Mesenchymal stem cell (in vitro differentiated cells and primary cell): ENCODE results near the gene SP8.

Experiments used
- DNase-seq: peaks from one replicate; pipeline ENCODE4 v3.0.0-alpha.2; 2013
- H2AFZ ChIP-seq: one replicate; pipeline ENCODE4 v1.6.1; 2013; ENCODE audit warnings: low read depth, mild to moderate bottlenecking, control low read depth, inconsistent platforms, low read length, moderate library complexity
- H2AK5ac ChIP-seq: 2 replicates; pipeline ENCODE4 v1.6.1; 2013; ENCODE audit warnings: low read length, moderate library complexity, mild to moderate bottlenecking, inconsistent platforms; ENCODE audit not compliant: severe bottlenecking
- H2BK120ac ChIP-seq: one replicate; pipeline ENCODE4 v1.6.1; 2013; ENCODE audit warnings: low read depth, mild to moderate bottlenecking, inconsistent platforms, low read length, moderate library complexity
- H2BK12ac ChIP-seq, 2 experiments: one replicate each; pipeline ENCODE4 v1.6.1; 2013; ENCODE audit warnings: inconsistent platforms in 2 of 2, low read length in 2 of 2, mild to moderate bottlenecking in 2 of 2, moderate library complexity in 2 of 2, control low read depth in 1 of 2
- H2BK15ac ChIP-seq: one replicate; pipeline ENCODE4 v1.6.1; 2013; ENCODE audit warnings: mild to moderate bottlenecking, low read depth, inconsistent platforms; ENCODE audit not compliant: poor library complexity, severe bottlenecking
- H2BK5ac ChIP-seq: 2 replicates; pipeline ENCODE4 v1.6.1; 2013; ENCODE audit warnings: low read depth, mild to moderate bottlenecking, low read length, control low read depth, inconsistent platforms; ENCODE audit not compliant: poor library complexity, severe bottlenecking
- H3K14ac ChIP-seq, 2 experiments: one replicate each; pipeline ENCODE4 v1.6.1; 2013; ENCODE audit warnings: inconsistent platforms in 2 of 2, low read length in 2 of 2, control low read depth in 1 of 2, mild to moderate bottlenecking in 1 of 2, moderate library complexity in 1 of 2
- H3K18ac ChIP-seq, 2 experiments: one replicate each; pipeline ENCODE4 v1.6.1; 2013; ENCODE audit warnings: inconsistent platforms in 2 of 2, low read length in 2 of 2, control low read depth in 1 of 2, low read depth in 1 of 2, mild to moderate bottlenecking in 1 of 2
- H3K23ac ChIP-seq, 2 experiments: one replicate each; pipeline ENCODE4 v1.6.1; 2013; ENCODE audit warnings: inconsistent platforms in 2 of 2, low read length in 2 of 2, mild to moderate bottlenecking in 2 of 2, moderate library complexity in 2 of 2, control low read depth in 1 of 2
- H3K27ac ChIP-seq: 2 replicates; pipeline ENCODE4 v1.5.1; 2013; ENCODE audit warnings: mild to moderate bottlenecking, moderate library complexity, low read length, control low read depth, inconsistent platforms; ENCODE audit not compliant: poor library complexity, severe bottlenecking
- H3K27me3 ChIP-seq, 2 experiments: 2 replicates each; pipeline versions ENCODE4 v1.6.1 to v1.7.0; 2013; ENCODE audit warnings: low read length in 2 of 2, mild to moderate bottlenecking in 2 of 2, moderate library complexity in 2 of 2, control low read depth in 1 of 2, inconsistent platforms in 1 of 2; ENCODE audit not compliant: control insufficient read depth in 1 of 2, insufficient read depth in 1 of 2
- H3K36me3 ChIP-seq, 2 experiments: 2 replicates each; pipeline versions ENCODE4 v1.6.1 to v1.7.0; 2013; ENCODE audit warnings: low read length in 2 of 2, control low read depth in 1 of 2, inconsistent platforms in 1 of 2, low read depth in 1 of 2, mild to moderate bottlenecking in 1 of 2; ENCODE audit not compliant: insufficient read depth in 2 of 2, control insufficient read depth in 1 of 2
- H3K4ac ChIP-seq, 2 experiments: one replicate each; pipeline ENCODE4 v1.6.1; 2013; ENCODE audit warnings: inconsistent platforms in 2 of 2, low read length in 2 of 2, mild to moderate bottlenecking in 2 of 2, moderate library complexity in 2 of 2, control low read depth in 1 of 2, low read depth in 1 of 2
- H3K4me1 ChIP-seq: 2 replicates; pipeline ENCODE4 v1.6.1; 2013; ENCODE audit warnings: low read depth, low read length, control low read depth; ENCODE audit not compliant: control insufficient read depth, insufficient read depth
- H3K4me2 ChIP-seq: 2 replicates; pipeline ENCODE4 v1.6.1; 2013; ENCODE audit warnings: low read length, mild to moderate bottlenecking, inconsistent platforms; ENCODE audit not compliant: poor library complexity, severe bottlenecking
- H3K4me3 ChIP-seq, 2 experiments: 2 replicates each; pipeline versions ENCODE4 v1.5.1 to v1.7.0; 2013; ENCODE audit warnings: low read length in 2 of 2, mild to moderate bottlenecking in 2 of 2, control low read depth in 1 of 2, low read depth in 1 of 2; ENCODE audit not compliant: insufficient read depth in 1 of 2
- H3K79me1 ChIP-seq: replicated peaks from 2 replicates; pipeline ENCODE4 v1.6.1; 2013; ENCODE audit warnings: mild to moderate bottlenecking, control low read depth, low read length, inconsistent platforms; ENCODE audit not compliant: poor library complexity, severe bottlenecking
- H3K9ac ChIP-seq: 2 replicates; pipeline ENCODE4 v1.7.0; 2013; ENCODE audit warnings: mild to moderate bottlenecking, low read length, moderate library complexity
- H3K9me3 ChIP-seq: 2 replicates; pipeline ENCODE4 v1.7.0; 2013; ENCODE audit warnings: mild to moderate bottlenecking, low read length; ENCODE audit not compliant: control insufficient read depth
- H4K8ac ChIP-seq: one replicate; pipeline ENCODE4 v1.6.1; 2013; ENCODE audit warnings: inconsistent platforms, mild to moderate bottlenecking, low read length, moderate library complexity
- H4K91ac ChIP-seq: one replicate; pipeline ENCODE4 v1.6.1; 2013; ENCODE audit warnings: mild to moderate bottlenecking, low read length, inconsistent platforms
- whole genome bisulfite sequencing: methylation state at CpG from one replicate; pipeline ENCODE4 v1.1.7; 2013; ENCODE audit warnings: mixed read lengths; 5-methylcytosine and 5-hydroxymethylcytosine counted together

The SP8 gene

GRCh38 chr7:20749906-20750305 lies 36.8 kb downstream of the SP8 start:
- no peak overlapping the region for H2BK15ac ChIP-seq
- 78% methylated on average over 1 of the region's 1 CpG for WGBS
- H4K8ac ChIP-seq, result no peak overlapping the region
- H2AK5ac ChIP-seq, result no peak overlapping the region
- DNase-seq, result no peak
- no peak overlapping the region for H3K4ac ChIP-seq
- no peaks in the 10 kb centered on the region for H3K27me3 ChIP-seq
- H3K79me1 ChIP-seq, result no peaks in the 10 kb centered on the region
- no peaks in the 10 kb centered on the region for H3K36me3 ChIP-seq
- no peaks in the 10 kb centered on the region for H3K9me3 ChIP-seq
- H3K14ac ChIP-seq, result no peak overlapping the region
- no peak overlapping the region for H3K18ac ChIP-seq
- no peak overlapping the region for H2AFZ ChIP-seq
- H3K27ac ChIP-seq, result no peak overlapping the region
- H3K23ac ChIP-seq, result no peak overlapping the region
- H3K4me1 ChIP-seq, result no peaks in the 10 kb centered on the region
- H2BK5ac ChIP-seq, result no peak overlapping the region
- no peak overlapping the region for H3K9ac ChIP-seq
- no peak overlapping the region for H2BK120ac ChIP-seq
- H4K91ac ChIP-seq, result no peak overlapping the region
- H3K4me2 ChIP-seq, result no peak overlapping the region
- no peak overlapping the region for H2BK12ac ChIP-seq
- no peak overlapping the region for H3K4me3 ChIP-seq

GRCh38 chr7:20748853-20749252 lies 37.8 kb downstream of the SP8 start:
- H4K8ac ChIP-seq, result no peak overlapping the region
- H4K91ac ChIP-seq, result no peak overlapping the region
- no peak overlapping the region for H3K4ac ChIP-seq
- H3K79me1 ChIP-seq, result no peaks in the 10 kb centered on the region
- no peaks in the 10 kb centered on the region for H3K36me3 ChIP-seq
- H3K27me3 ChIP-seq, result no peaks in the 10 kb centered on the region
- no peak for DNase-seq
- H2AK5ac ChIP-seq, result no peak overlapping the region
- whole genome bisulfite sequencing, result no CpG with 5 or more reads among the region's 1 CpG
- no peak overlapping the region for H2BK15ac ChIP-seq
- H3K18ac ChIP-seq, result no peak overlapping the region
- no peak overlapping the region for H3K9ac ChIP-seq
- no peak overlapping the region for H3K27ac ChIP-seq
- H3K9me3 ChIP-seq, result no peaks in the 10 kb centered on the region
- no peak overlapping the region for H3K4me3 ChIP-seq
- H2BK5ac ChIP-seq, result no peak overlapping the region
- H3K4me2 ChIP-seq, result no peak overlapping the region
- H3K4me1 ChIP-seq, result no peaks in the 10 kb centered on the region
- no peak overlapping the region for H3K23ac ChIP-seq
- no peak overlapping the region for H3K14ac ChIP-seq
- H2AFZ ChIP-seq, result no peak overlapping the region
- no peak overlapping the region for H2BK120ac ChIP-seq
- H2BK12ac ChIP-seq, result no peak overlapping the region

GRCh38 chr7:20747001-20747400 lies 39.7 kb downstream of the SP8 start:
- H3K14ac ChIP-seq, result no peak overlapping the region
- H4K91ac ChIP-seq, result no peak overlapping the region
- H3K27me3 ChIP-seq, result no peaks in the 10 kb centered on the region
- H2BK12ac ChIP-seq, result no peak overlapping the region
- DNase-seq, result no peak
- no peak overlapping the region for H4K8ac ChIP-seq
- WGBS, result 83% methylated on average over 2 of the region's 3 CpGs
- no peak overlapping the region for H2BK120ac ChIP-seq
- H3K4me3 ChIP-seq, result no peak overlapping the region
- H3K36me3 ChIP-seq, result no peaks in the 10 kb centered on the region
- no peaks in the 10 kb centered on the region for H3K79me1 ChIP-seq
- no peaks in the 10 kb centered on the region for H3K9me3 ChIP-seq
- no peak overlapping the region for H3K18ac ChIP-seq
- H3K9ac ChIP-seq, result no peak overlapping the region
- no peak overlapping the region for H3K4ac ChIP-seq
- H2AK5ac ChIP-seq, result no peak overlapping the region
- H3K23ac ChIP-seq, result no peak overlapping the region
- H3K4me2 ChIP-seq, result no peak overlapping the region
- no peak overlapping the region for H2AFZ ChIP-seq
- no peak overlapping the region for H2BK5ac ChIP-seq
- H3K4me1 ChIP-seq, result no peaks in the 10 kb centered on the region
- H2BK15ac ChIP-seq, result no peak overlapping the region
- H3K27ac ChIP-seq, result no peak overlapping the region

- WGBS, result 75% methylated on average over 7 of the region's 7 CpGs
- no peak overlapping the region for H3K14ac ChIP-seq
- no peak overlapping the region for H3K4ac ChIP-seq
- H2AFZ ChIP-seq, result no peak overlapping the region
- H3K23ac ChIP-seq, result no peak overlapping the region
- no peak for DNase-seq
- no peaks in the 10 kb centered on the region for H3K9me3 ChIP-seq
- H3K36me3 ChIP-seq, result no peaks in the 10 kb centered on the region
- no peak overlapping the region for H4K91ac ChIP-seq
- no peaks in the 10 kb centered on the region for H3K79me1 ChIP-seq
- no peak overlapping the region for H4K8ac ChIP-seq
- H2BK15ac ChIP-seq, result no peak overlapping the region
- no peak overlapping the region for H2BK12ac ChIP-seq
- H3K27me3 ChIP-seq, result no peaks in the 10 kb centered on the region
- no peaks in the 10 kb centered on the region for H3K4me1 ChIP-seq
- no peak overlapping the region for H3K4me3 ChIP-seq
- H3K9ac ChIP-seq, result no peak overlapping the region
- H3K18ac ChIP-seq, result no peak overlapping the region
- H2BK120ac ChIP-seq, result no peak overlapping the region
- H3K27ac ChIP-seq, result no peak overlapping the region
- H2BK5ac ChIP-seq, result no peak overlapping the region
- H2AK5ac ChIP-seq, result no peak overlapping the region
- no peak overlapping the region for H3K4me2 ChIP-seq
Observed at GRCh38 chr7:20745702-20746101, 41.0 kb downstream of the SP8 start.
